GM23248 (cell line): ENCODE data around the gene CES2. TPM values are rescaled to one million over a fixed set of nuclear protein-coding genes. Genes with fewer than 3 reads are reported as not detected.

Source experiments
- DNase-seq: peaks from one replicate; pipeline ENCODE4 v3.0.0-alpha.2; 2015
- H2AFZ ChIP-seq: fragments of 200-600 bp; sonication (generic); 2 replicates; pipeline ENCODE4 v1.6.1; 2016; ENCODE audit warnings: antibody characterized with exemption
- H3F3A ChIP-seq: fragments of 200-600 bp; sonication (generic); 2 replicates; pipeline ENCODE4 v1.6.1; 2016; ENCODE audit warnings: mild to moderate bottlenecking, antibody characterized with exemption, mixed run types; ENCODE audit not compliant: insufficient read depth
- H3K27ac ChIP-seq: fragments of 200-600 bp; sonication (generic); 2 replicates; pipeline ENCODE4 v1.5.1; 2016; ENCODE audit warnings: mild to moderate bottlenecking
- H3K27me3 ChIP-seq: fragments of 200-600 bp; sonication (generic); replicated peaks from 2 replicates; pipeline ENCODE4 v1.6.1; 2016; ENCODE audit warnings: mild to moderate bottlenecking; ENCODE audit not compliant: insufficient read depth
- H3K36me3 ChIP-seq: fragments of 200-600 bp; sonication (generic); 2 replicates; pipeline ENCODE4 v1.6.1; 2016; ENCODE audit warnings: low read depth, mild to moderate bottlenecking
- H3K4me1 ChIP-seq: fragments of 200-600 bp; sonication (generic); 2 replicates; pipeline ENCODE4 v1.6.1; 2016; ENCODE audit warnings: mild to moderate bottlenecking; ENCODE audit not compliant: insufficient read depth
- H3K4me2 ChIP-seq: fragments of 200-600 bp; sonication (generic); one replicate; pipeline ENCODE4 v1.6.1; 2016; ENCODE audit warnings: mild to moderate bottlenecking; ENCODE audit not compliant: unreplicated experiment
- H3K4me3 ChIP-seq: fragments of 200-600 bp; sonication (generic); 2 replicates; pipeline ENCODE4 v1.5.1; 2016; ENCODE audit warnings: mild to moderate bottlenecking
- H3K79me2 ChIP-seq: fragments of 200-600 bp; sonication (generic); 2 replicates; pipeline ENCODE4 v1.6.1; 2016; ENCODE audit warnings: mild to moderate bottlenecking; ENCODE audit not compliant: insufficient read depth
- H3K9ac ChIP-seq: fragments of 200-600 bp; sonication (generic); 2 replicates; pipeline ENCODE4 v1.6.1; 2016; ENCODE audit warnings: mild to moderate bottlenecking
- H3K9me2 ChIP-seq: fragments of 200-600 bp; sonication (generic); 2 replicates; pipeline ENCODE4 v1.6.1; 2016; ENCODE audit warnings: mixed run types, mild to moderate bottlenecking, moderate library complexity; ENCODE audit not compliant: insufficient read depth
- H3K9me3 ChIP-seq: fragments of 200-600 bp; sonication (generic); one replicate; pipeline ENCODE4 v1.6.1; 2017; ENCODE audit warnings: low read depth
- H4K20me1 ChIP-seq: fragments of 200-600 bp; sonication (generic); 2 replicates; pipeline ENCODE4 v1.6.0; 2016; ENCODE audit not compliant: insufficient read depth
- EZH2 ChIP-seq: fragments of 200-600 bp; sonication (generic); IDR thresholded peaks from 2 replicates; pipeline ENCODE4 v1.6.1; 2018; ENCODE audit warnings: antibody characterized with exemption, mild to moderate bottlenecking; ENCODE audit not compliant: insufficient read depth, poor library complexity, severe bottlenecking
- EZH2phosphoT487 ChIP-seq: fragments of 200-600 bp; sonication (generic); IDR thresholded peaks from 2 replicates; pipeline ENCODE4 v1.6.1; 2018; ENCODE audit warnings: antibody characterized with exemption, moderate library complexity, mild to moderate bottlenecking, low read depth; ENCODE audit not compliant: insufficient read depth
- WGBS, 2 experiments: methylation state at CpG; one replicate each; pipeline ENCODE4 v1.1.6; 2015 to 2017; ENCODE audit warnings: low lambda C conversion rate in 2 of 2, low coverage in 1 of 2; ENCODE audit errors: missing lambda C conversion rate in 2 of 2; 5-methylcytosine and 5-hydroxymethylcytosine counted together
- in situ Hi-C: fragments of 300-500 bp; cut with MboI; formaldehyde crosslinking; loops from 2 replicates; pipeline ENCODE4 v1.15.0; 2020
- polyA plus RNA-seq: library from polyadenylated mRNA; unstranded; fragments of >200 nt; fragmentation: Nextera tagmentation; extraction: Ambion mirVana; gene quantifications from 2 replicates; pipeline ENCODE4 v1.2.1, GENCODE V29; 2016
- total RNA-seq: library from RNA; depleted of rRNA; stranded (reverse); fragments of >200 nt; shearing (Covaris generic); gene quantifications from 2 replicates; pipeline ENCODE4 v1.2.3, GENCODE V29; 2014; rRNA removed

The CES2 gene, protein sequence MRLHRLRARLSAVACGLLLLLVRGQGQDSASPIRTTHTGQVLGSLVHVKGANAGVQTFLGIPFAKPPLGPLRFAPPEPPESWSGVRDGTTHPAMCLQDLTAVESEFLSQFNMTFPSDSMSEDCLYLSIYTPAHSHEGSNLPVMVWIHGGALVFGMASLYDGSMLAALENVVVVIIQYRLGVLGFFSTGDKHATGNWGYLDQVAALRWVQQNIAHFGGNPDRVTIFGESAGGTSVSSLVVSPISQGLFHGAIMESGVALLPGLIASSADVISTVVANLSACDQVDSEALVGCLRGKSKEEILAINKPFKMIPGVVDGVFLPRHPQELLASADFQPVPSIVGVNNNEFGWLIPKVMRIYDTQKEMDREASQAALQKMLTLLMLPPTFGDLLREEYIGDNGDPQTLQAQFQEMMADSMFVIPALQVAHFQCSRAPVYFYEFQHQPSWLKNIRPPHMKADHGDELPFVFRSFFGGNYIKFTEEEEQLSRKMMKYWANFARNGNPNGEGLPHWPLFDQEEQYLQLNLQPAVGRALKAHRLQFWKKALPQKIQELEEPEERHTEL
- 32.3 and 46.8 TPM in 2 replicates for total RNA-seq
- polyA plus RNA-seq = 33.9 and 37.6 TPM in 2 replicates

DNA sequence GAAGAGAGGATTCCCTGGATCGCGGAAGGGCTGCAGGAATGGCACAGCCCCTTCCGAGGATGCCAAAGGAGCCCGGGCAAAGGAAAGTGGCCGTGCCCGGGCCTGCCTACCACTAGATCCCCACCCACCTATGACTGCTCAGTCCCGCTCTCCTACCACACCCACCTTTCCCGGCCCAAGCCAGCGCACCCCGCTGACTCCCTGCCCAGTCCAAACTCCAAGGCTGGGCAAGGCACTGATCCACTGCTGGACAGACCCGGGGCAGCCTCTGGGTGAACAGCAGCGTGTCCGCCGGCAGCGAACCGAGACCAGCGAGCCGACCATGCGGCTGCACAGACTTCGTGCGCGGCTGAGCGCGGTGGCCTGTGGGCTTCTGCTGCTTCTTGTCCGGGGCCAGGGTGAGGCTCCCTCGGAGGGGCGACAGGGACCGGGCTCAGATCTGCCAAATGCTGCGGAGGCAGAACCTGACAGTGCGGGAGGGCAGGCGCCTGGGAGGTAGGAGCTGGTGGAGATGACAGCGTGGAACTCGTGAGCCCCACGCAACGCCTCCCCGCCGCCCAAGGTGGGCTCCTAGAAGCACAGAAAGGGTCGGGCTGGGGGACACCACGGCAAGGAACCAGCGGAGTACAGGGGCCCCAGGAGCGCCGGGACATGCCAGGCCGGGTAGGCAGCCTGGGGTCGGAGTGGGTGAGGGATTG is at the start of gene CES2:
Gene CES2, plus strand, starts transcription at position 203 of the 698 bp plus-strand sequence. Its CDS starts 120 bp downstream, at position 323.
- peak within 1 kb of the TSS; percentile 84 for H3K4me3 ChIP-seq
- H3K9me2 ChIP-seq = no peaks in the 10 kb centered on the region
- H3K4me1 ChIP-seq = peaks cover 14% of the 10 kb centered on the region; the same call in 1 of the 2 replicates
- peak within 1 kb of the TSS; percentile 69 for H2AFZ ChIP-seq
- no peak for TF ChIP-seq EZH2
- TF ChIP-seq EZH2phosphoT487 = no peak
- in situ Hi-C loops = no loop called here
- H3K36me3 ChIP-seq = peaks cover 3% of the 10 kb centered on the region; the same call in 1 of the 2 replicates
- H3K79me2 ChIP-seq = peaks cover 48% of the 10 kb centered on the region
- H3K4me2 ChIP-seq = peak within 1 kb of the TSS; percentile 99
- no peaks in the 10 kb centered on the region for H3K9me3 ChIP-seq
- peak within 1 kb of the TSS; percentile 59 for H3K27ac ChIP-seq
- no peaks in the 10 kb centered on the region for H3F3A ChIP-seq
- no peaks in the 10 kb centered on the region for H3K27me3 ChIP-seq
- DNase-seq = peak; percentile 86
- WGBS, 2 experiments = 11 to 12% methylated on average over 44 of the region's 44 CpGs
- H4K20me1 ChIP-seq = no peaks in the 10 kb centered on the region; the same call in 1 of the 2 replicates
- peak within 1 kb of the TSS; percentile 90 for H3K9ac ChIP-seq

DNA sequence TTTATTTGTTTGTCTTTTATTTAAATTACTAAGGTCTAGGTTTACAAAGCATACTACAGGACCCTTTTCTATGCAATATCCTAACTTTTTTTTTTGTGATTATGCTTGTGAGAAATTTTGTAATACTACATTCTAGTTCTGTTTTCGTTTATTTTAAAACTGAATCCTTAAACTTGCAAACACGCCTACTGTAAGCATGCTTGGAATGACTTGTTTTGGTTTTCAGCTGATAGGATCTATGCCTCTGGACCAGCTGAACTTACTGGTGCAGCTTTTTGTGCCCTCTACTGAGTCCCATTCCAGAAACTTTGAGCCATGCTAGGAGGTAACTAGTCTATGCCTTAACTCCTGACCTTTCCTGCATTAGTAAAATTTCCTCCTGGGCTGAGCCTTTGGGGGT is 49.0 kb upstream of the CES2 start:
- WGBS, 2 experiments = 55 to 64% methylated on average over 2 of the region's 2 CpGs

DNA sequence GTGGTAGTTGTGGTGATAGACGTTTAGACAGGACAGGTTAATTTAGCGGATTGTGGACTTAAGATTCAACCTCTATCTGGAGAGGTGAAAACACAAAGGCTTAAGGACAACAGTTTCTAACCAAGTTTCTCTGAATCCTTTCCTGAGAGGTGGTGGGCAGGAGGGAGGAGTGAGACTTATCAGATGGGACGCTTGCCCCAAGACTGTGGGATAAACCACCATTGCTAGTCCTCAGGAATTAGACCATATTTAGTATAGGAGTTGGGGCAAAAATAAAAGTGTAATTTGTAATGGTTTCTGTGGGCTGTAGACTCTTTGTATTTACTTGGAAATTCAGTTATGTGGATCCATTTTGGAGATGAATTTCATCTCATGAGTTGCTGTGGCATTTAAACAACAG is 48.4 kb upstream of the CES2 start:
- no peak for TF ChIP-seq EZH2
- H3F3A ChIP-seq = peaks cover 18% of the 10 kb centered on the region
- H3K4me2 ChIP-seq = peak overlapping the region; percentile 23
- no peaks in the 10 kb centered on the region for H4K20me1 ChIP-seq
- no peaks in the 10 kb centered on the region for H3K27me3 ChIP-seq
- H3K9me3 ChIP-seq = no peaks in the 10 kb centered on the region
- peaks cover 14% of the 10 kb centered on the region for H3K79me2 ChIP-seq
- no peak overlapping the region for H3K27ac ChIP-seq
- peaks cover 16% of the 10 kb centered on the region for H3K4me1 ChIP-seq
- no peaks in the 10 kb centered on the region for H3K36me3 ChIP-seq
- H3K4me3 ChIP-seq = no peak overlapping the region
- no peak overlapping the region for H2AFZ ChIP-seq
- in situ Hi-C loops = no loop called here
- H3K9ac ChIP-seq = no peak overlapping the region
- no peak for DNase-seq
- no peaks in the 10 kb centered on the region for H3K9me2 ChIP-seq
- WGBS, 2 experiments = 97% methylated on average over 3 of the region's 3 CpGs

More for the DNA sequence above, 49.0 kb upstream of the CES2 start:
- Histone ChIP-seq H3K27me3 (no peaks in the 10 kb centered on the region), H3K9me2 (no peaks in the 10 kb centered on the region), H3K4me1 (peaks cover 16% of the 10 kb centered on the region), H3K9me3 (no peaks in the 10 kb centered on the region), H3K4me3 (no peak overlapping the region), H3K9ac (no peak overlapping the region), H3K27ac (no peak overlapping the region), H2AFZ (no peak overlapping the region), H4K20me1 (no peaks in the 10 kb centered on the region), H3K36me3 (no peaks in the 10 kb centered on the region), H3F3A (peaks cover 18% of the 10 kb centered on the region), H3K4me2 (peak overlapping the region; percentile 23), H3K79me2 (peaks cover 20% of the 10 kb centered on the region)
- in situ Hi-C loops = no loop called here
- TF ChIP-seq EZH2 (no peak), EZH2phosphoT487 (no peak)
- DNase-seq = peak; percentile 20
